Measurements from ENCODE around the gene PCDHB10.
"Not testable (repeated sequence)": the region's sequence is repeated elsewhere in the genome, so short reads cannot be mapped to it uniquely, and the experiment has no call there.

Gene PCDHB10

DNA sequence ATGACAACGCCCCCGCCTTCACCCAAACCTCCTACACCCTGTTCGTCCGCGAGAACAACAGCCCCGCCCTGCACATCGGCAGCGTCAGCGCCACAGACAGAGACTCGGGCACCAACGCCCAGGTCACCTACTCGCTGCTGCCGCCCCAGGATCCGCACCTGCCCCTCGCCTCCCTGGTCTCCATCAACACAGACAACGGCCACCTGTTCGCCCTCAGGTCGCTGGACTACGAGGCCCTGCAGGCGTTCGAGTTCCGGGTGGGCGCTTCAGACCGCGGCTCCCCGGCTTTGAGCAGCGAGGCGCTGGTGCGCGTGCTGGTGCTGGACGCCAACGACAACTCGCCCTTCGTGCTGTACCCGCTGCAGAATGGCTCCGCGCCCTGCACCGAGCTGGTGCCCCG lies 12.8 kb upstream of the PCDHB10 start:
- not testable (repeated sequence) for H3K9ac ChIP-seq (ENCODE audit: low read depth, low read length); H3K36me3 ChIP-seq (ENCODE audit: insufficient read depth, low read length); H3K4me1 ChIP-seq (ENCODE audit: insufficient read depth, low read length); H3K9me3 ChIP-seq (ENCODE audit: control insufficient read depth, insufficient read depth, low read length)

DNA sequence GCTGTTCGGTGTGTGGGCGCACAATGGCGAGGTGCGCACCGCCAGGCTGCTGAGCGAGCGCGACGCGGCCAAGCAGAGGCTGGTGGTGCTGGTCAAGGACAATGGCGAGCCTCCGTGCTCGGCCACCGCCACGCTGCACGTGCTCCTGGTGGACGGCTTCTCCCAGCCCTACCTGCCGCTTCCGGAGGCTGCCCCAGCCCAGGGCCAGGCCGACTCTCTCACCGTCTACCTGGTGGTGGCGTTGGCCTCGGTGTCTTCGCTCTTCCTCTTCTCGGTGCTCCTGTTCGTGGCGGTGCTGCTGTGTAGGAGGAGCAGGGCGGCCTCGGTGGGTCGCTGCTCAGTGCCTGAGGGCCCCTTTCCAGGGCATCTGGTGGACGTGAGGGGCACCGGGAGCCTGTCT lies 12.3 kb upstream of the PCDHB10 start:
- H3K4me1 ChIP-seq (ENCODE audit: insufficient read depth, low read length); H3K36me3 ChIP-seq (ENCODE audit: insufficient read depth, low read length); H3K9ac ChIP-seq (ENCODE audit: low read depth, low read length); H3K9me3 ChIP-seq (ENCODE audit: control insufficient read depth, insufficient read depth, low read length): not testable (repeated sequence)

DNA sequence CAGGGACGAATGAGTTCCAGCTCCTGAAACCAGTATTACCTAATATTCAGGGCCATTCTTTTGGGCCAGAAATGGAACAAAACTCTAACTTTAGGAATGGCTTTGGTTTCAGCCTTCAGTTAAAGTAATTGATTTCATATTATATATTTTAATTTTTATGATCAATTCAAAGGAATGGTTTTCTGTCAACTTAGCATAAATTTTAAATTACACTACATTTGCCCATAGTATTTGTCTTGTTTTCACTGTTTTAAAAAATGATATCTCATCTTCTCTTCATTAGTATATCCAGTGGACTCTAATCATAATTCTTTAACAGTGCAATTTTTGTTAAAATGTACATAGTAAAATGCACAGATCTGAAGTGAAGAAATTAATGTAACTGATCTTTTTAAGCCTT lies 11.8 kb upstream of the PCDHB10 start:
- Histone ChIP-seq H3K9me3 (ENCODE audit: control insufficient read depth, insufficient read depth, low read length) (0 out of 2 replicates have a peak, but pooled peaks cover 3% of the 10 kb centered on the region), H3K4me1 (ENCODE audit: insufficient read depth, low read length) (no peaks in the 10 kb centered on the region), H3K36me3 (ENCODE audit: insufficient read depth, low read length) (no peaks in the 10 kb centered on the region), H3K9ac (ENCODE audit: low read depth, low read length) (no peak overlapping the region)

DNA sequence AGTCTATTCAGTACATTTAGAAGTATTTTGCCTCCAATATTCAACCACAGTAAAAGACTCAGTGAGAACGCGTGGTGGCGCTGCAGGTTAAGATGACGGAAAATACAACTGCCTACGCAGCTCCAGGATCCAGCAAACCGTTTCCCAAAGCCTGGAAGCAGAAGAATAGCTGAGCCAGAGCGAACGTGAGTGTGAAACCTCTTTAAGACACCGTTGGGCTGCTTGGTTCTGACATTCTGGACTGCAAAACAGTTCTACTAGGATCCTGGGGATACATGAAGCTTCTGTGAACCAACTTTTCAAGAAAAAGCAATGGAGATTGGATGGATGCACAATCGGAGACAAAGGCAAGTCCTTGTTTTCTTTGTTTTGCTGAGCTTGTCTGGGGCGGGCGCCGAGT lies 9.9 kb upstream of the PCDHB10 start, which contains the start of gene PCDHB16:
TSS of gene PCDHB16 (plus strand) at position 140 of the 400 bp plus-strand sequence. CDS start at position 313, 173 bp downstream.
- Histone ChIP-seq H3K9ac (ENCODE audit: low read depth, low read length) (0 out of 2 replicates have a peak within 1 kb of the TSS, but pooled peaks have one; percentile 0), H3K36me3 (ENCODE audit: insufficient read depth, low read length) (no peaks in the 10 kb centered on the region), H3K4me1 (ENCODE audit: insufficient read depth, low read length) (no peaks in the 10 kb centered on the region), H3K9me3 (ENCODE audit: control insufficient read depth, insufficient read depth, low read length) (0 out of 2 replicates have a peak, but pooled peaks cover 3% of the 10 kb centered on the region)

DNA sequence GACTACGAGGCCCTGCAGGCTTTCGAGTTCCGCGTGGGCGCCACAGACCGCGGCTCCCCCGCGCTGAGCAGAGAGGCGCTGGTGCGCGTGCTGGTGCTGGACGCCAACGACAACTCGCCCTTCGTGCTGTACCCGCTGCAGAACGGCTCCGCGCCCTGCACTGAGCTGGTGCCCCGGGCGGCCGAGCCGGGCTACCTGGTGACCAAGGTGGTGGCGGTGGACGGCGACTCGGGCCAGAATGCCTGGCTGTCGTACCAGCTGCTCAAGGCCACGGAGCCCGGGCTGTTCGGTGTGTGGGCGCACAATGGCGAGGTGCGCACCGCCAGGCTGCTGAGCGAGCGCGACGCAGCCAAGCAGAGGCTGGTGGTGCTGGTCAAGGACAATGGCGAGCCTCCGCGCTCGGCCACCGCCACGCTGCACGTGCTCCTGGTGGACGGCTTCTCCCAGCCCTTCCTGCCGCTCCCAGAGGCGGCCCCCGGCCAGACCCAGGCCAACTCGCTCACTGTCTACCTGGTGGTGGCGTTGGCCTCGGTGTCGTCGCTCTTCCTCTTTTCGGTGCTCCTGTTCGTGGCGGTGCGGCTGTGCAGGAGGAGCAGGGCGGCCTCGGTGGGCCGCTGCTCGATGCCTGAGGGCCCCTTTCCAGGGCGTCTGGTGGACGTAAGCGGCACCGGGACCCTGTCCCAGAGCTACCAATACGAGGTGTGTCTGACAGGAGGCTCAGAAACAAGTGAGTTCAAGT lies 7.9 kb upstream of the PCDHB10 start:
- H3K9me3 ChIP-seq (ENCODE audit: control insufficient read depth, insufficient read depth, low read length); H3K9ac ChIP-seq (ENCODE audit: low read depth, low read length); H3K36me3 ChIP-seq (ENCODE audit: insufficient read depth, low read length); H3K4me1 ChIP-seq (ENCODE audit: insufficient read depth, low read length): not testable (repeated sequence)

DNA sequence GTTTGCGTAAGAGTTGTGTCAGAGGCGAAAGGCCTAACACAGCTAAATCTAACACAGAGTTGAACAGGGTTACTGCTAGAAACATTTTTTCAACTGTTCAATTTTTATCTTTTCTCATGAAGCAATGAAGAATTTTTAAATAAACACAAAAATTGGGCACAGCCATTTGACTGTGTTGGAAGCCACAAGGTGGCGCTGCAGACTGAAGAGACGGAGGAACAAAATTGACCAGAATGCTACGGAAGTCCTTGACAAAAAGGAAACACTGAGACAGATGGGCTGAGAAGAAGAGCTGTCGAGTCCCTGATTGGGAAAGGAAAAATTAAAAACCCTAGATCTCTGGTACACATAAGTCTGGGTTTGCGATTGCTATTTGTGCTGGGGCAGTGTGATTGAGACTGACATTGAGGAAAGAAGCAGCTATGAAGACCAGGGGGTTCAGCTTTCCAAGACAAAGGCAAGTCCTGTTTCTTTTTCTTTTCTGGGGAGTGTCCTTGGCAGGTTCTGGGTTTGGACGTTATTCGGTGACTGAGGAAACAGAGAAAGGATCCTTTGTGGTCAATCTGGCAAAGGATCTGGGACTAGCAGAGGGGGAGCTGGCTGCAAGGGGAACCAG lies 5.1 kb upstream of the PCDHB10 start, which contains the start of gene PCDHB9:
TSS of gene PCDHB9 (plus strand) at position 265 of the 616 bp plus-strand sequence. CDS start at position 423, 158 bp downstream.
- no peaks in the 10 kb centered on the region for H3K4me1 ChIP-seq (ENCODE audit: insufficient read depth, low read length)
- no peaks in the 10 kb centered on the region for H3K36me3 ChIP-seq (ENCODE audit: insufficient read depth, low read length)
- no peak within 1 kb of the TSS for H3K9ac ChIP-seq (ENCODE audit: low read depth, low read length)
- 0 out of 2 replicates have a peak, but pooled peaks cover 3% of the 10 kb centered on the region for H3K9me3 ChIP-seq (ENCODE audit: control insufficient read depth, insufficient read depth, low read length)

DNA sequence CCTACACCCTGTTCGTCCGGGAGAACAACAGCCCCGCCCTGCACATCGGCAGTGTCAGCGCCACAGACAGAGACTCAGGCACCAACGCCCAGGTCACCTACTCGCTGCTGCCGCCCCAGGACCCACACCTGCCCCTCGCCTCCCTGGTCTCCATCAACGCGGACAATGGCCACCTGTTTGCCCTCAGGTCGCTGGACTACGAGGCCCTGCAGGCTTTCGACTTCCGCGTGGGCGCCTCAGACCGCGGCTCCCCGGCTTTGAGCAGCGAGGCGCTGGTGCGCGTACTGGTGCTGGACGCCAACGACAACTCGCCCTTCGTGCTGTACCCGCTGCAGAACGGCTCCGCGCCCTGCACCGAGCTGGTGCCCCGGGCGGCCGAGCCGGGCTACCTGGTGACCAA lies 3.5 kb upstream of the PCDHB10 start:
- not testable (repeated sequence) for H3K4me1 ChIP-seq (ENCODE audit: insufficient read depth, low read length); H3K9me3 ChIP-seq (ENCODE audit: control insufficient read depth, insufficient read depth, low read length); H3K36me3 ChIP-seq (ENCODE audit: insufficient read depth, low read length); H3K9ac ChIP-seq (ENCODE audit: low read depth, low read length)

DNA sequence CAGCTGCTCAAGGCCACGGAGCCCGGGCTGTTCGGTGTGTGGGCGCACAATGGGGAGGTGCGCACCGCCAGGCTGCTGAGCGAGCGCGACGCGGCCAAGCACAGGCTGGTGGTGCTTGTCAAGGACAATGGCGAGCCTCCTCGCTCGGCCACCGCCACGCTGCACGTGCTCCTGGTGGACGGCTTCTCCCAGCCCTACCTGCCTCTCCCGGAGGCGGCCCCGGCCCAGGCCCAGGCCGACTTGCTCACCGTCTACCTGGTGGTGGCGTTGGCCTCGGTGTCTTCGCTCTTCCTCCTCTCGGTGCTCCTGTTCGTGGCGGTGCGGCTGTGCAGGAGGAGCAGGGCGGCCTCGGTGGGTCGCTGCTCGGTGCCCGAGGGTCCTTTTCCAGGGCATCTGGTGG lies 3.0 kb upstream of the PCDHB10 start:
- not testable (repeated sequence) for H3K9me3 ChIP-seq (ENCODE audit: control insufficient read depth, insufficient read depth, low read length); H3K36me3 ChIP-seq (ENCODE audit: insufficient read depth, low read length); H3K4me1 ChIP-seq (ENCODE audit: insufficient read depth, low read length); H3K9ac ChIP-seq (ENCODE audit: low read depth, low read length)

DNA sequence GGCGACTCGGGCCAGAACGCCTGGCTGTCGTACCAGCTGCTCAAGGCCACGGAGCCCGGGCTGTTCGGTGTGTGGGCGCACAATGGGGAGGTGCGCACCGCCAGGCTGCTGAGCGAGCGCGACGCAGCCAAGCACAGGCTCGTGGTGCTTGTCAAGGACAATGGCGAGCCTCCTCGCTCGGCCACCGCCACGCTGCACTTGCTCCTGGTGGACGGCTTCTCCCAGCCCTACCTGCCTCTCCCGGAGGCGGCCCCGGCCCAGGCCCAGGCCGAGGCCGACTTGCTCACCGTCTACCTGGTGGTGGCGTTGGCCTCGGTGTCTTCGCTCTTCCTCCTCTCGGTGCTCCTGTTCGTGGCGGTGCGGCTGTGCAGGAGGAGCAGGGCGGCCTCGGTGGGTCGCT lies 2.2 kb downstream of the PCDHB10 start:
- not testable (repeated sequence) for H3K4me1 ChIP-seq (ENCODE audit: insufficient read depth, low read length); H3K9me3 ChIP-seq (ENCODE audit: control insufficient read depth, insufficient read depth, low read length); H3K9ac ChIP-seq (ENCODE audit: low read depth, low read length); H3K36me3 ChIP-seq (ENCODE audit: insufficient read depth, low read length)

DNA sequence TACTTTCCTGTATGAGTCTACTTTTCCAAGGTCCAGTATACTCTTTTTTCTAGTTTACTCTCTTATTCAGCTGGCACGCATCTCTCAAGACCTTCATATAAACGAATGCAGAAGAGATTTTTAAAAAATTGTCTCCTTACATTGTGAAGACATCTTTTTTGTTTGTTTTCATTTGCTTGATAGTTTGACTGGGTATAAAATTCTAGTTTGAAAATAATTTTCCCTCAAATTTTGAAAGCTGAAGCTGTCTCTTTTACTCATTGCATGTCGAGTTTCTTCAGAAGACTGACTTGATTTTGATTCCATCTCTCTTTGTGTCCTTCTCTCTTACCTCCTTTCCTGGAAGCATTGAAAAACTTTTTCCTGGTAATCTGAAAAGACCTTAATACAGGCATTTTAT lies 4.2 kb downstream of the PCDHB10 start:
- Histone ChIP-seq H3K9me3 (ENCODE audit: control insufficient read depth, insufficient read depth, low read length) (peaks cover 4% of the 10 kb centered on the region; the same call in 1 of the 2 replicates), H3K4me1 (ENCODE audit: insufficient read depth, low read length) (no peaks in the 10 kb centered on the region), H3K9ac (ENCODE audit: low read depth, low read length) (no peak overlapping the region), H3K36me3 (ENCODE audit: insufficient read depth, low read length) (no peaks in the 10 kb centered on the region)

DNA sequence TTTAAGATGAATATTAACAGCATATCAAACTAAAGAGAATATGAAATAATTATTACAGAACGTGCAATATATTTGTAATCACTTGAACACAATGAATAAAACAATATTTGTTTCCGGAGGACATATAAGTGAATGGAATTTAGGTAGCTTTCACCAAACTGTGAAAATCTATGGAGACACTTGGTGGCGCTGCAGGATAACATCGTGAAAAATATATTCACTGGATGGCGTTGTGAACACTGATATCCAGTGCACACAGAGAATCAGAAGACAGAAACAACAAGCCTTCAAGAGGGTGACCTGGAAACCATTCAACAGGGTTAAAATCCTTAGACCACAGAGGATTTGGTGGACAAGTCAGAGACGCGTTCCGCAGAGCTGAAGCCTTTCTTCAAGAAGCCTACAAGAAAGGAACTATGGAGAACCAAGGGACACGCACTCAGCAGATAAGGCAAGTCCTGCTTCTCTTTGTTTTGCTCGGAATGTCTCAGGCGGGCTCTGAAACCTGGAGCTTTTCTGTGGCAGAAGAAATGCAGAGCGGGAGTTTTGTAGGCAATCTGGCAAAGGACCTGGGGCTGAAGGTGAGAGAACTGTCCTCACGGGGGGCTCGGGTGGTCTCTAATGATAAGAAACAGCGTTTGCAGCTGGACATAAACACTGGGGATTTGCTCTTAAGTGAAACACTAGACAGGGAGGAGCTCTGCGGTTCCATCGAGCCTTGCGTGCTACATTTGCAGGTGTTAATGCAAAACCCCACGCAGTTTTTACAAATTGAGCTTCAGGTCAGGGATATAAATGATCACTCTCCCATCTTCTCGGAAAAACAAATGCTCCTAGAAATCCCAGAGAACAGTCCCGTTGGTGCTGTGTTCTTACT lies 7.4 kb downstream of the PCDHB10 start, which contains the start of gene PCDHB11:
TSS of gene PCDHB11 (plus strand) at position 269 of the 877 bp plus-strand sequence. CDS start at position 417, 148 bp downstream.
- H3K9me3 ChIP-seq (ENCODE audit: control insufficient read depth, insufficient read depth, low read length) = peaks cover 4% of the 10 kb centered on the region; the same call in 1 of the 2 replicates
- no peaks in the 10 kb centered on the region for H3K4me1 ChIP-seq (ENCODE audit: insufficient read depth, low read length)
- H3K36me3 ChIP-seq (ENCODE audit: insufficient read depth, low read length) = no peaks in the 10 kb centered on the region
- H3K9ac ChIP-seq (ENCODE audit: low read depth, low read length) = no peak within 1 kb of the TSS

DNA sequence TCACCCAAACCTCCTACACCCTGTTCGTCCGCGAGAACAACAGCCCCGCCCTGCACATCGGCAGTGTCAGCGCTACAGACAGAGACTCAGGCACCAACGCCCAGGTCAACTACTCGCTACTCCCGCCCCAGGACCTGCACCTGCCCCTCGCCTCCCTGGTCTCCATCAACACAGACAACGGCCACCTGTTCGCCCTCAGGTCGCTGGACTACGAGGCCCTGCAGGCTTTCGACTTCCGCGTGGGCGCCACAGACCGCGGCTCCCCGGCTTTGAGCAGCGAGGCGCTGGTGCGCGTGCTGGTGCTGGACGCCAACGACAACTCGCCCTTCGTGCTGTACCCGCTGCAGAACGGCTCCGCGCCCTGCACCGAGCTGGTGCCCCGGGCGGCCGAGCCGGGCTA lies 9.0 kb downstream of the PCDHB10 start:
- not testable (repeated sequence) for H3K9me3 ChIP-seq (ENCODE audit: control insufficient read depth, insufficient read depth, low read length); H3K9ac ChIP-seq (ENCODE audit: low read depth, low read length); H3K36me3 ChIP-seq (ENCODE audit: insufficient read depth, low read length); H3K4me1 ChIP-seq (ENCODE audit: insufficient read depth, low read length)

DNA sequence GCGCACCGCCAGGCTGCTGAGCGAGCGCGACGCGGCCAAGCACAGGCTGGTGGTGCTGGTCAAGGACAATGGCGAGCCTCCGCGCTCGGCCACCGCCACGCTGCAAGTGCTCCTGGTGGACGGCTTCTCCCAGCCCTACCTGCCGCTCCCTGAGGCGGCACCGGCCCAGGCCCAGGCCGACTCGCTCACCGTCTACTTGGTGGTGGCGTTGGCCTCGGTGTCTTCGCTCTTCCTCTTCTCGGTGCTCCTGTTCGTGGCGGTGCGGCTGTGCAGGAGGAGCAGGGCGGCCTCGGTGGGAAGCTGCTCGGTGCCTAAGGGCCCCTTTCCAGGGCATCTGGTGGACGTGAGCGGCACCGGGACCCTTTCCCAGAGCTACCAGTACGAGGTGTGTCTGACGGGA lies 9.5 kb downstream of the PCDHB10 start:
- H3K9ac ChIP-seq (ENCODE audit: low read depth, low read length); H3K36me3 ChIP-seq (ENCODE audit: insufficient read depth, low read length); H3K4me1 ChIP-seq (ENCODE audit: insufficient read depth, low read length); H3K9me3 ChIP-seq (ENCODE audit: control insufficient read depth, insufficient read depth, low read length): not testable (repeated sequence)

DNA sequence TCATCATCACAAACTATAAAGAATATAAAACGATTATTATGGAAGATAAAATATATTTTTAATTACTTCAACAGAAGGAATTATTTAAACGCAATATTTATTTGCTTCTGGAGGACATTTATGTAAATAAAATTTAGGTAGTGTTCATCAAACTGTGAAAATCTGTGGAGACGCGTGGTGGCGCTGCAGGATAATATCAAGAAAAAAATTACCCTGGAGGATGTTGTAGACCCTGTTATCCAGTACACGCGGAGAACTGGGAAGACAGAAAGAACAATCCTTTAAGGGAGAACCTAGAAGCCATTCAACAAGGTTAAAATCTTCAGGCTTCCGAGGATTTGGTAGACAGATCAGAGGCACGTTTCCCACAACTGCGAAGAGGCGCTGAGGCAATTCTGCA lies 16.3 kb downstream of the PCDHB10 start, which contains the start of gene PCDHB12:
TSS of gene PCDHB12 (plus strand) at position 242 of the 400 bp plus-strand sequence. CDS start 189 bp downstream, outside the sequence.
- Histone ChIP-seq H3K9ac (ENCODE audit: low read depth, low read length) (no peak within 1 kb of the TSS), H3K9me3 (ENCODE audit: control insufficient read depth, insufficient read depth, low read length) (no peaks in the 10 kb centered on the region), H3K36me3 (ENCODE audit: insufficient read depth, low read length) (no peaks in the 10 kb centered on the region)

More for the DNA sequence above, 16.3 kb downstream of the PCDHB10 start, which contains the start of gene PCDHB12:
- H3K4me1 ChIP-seq (ENCODE audit: insufficient read depth, low read length) = no peaks in the 10 kb centered on the region
